Hindlimb muscle (tissue), 1 donor: ENCODE data around the gene OSBPL8. TPM values are rescaled to one million over a fixed set of nuclear protein-coding genes. Genes with fewer than 3 reads are reported as not detected.
A peak's percentile ranks its signal among the peaks of the same experiment; 100 is the strongest.

Experiments
- DNase-seq: peaks from one replicate; pipeline ENCODE4 v3.0.0-alpha.2; 2013
- polyA plus RNA-seq: library from polyadenylated mRNA; unstranded; fragments of 120-200 nt; gene quantifications from one replicate; pipeline ENCODE4 v1.2.1, GENCODE V29; 2013; ENCODE audit not compliant: insufficient read length

OSBPL8 gene
- polyA plus RNA-seq, 1 donor, result 23.9 TPM

DNA sequence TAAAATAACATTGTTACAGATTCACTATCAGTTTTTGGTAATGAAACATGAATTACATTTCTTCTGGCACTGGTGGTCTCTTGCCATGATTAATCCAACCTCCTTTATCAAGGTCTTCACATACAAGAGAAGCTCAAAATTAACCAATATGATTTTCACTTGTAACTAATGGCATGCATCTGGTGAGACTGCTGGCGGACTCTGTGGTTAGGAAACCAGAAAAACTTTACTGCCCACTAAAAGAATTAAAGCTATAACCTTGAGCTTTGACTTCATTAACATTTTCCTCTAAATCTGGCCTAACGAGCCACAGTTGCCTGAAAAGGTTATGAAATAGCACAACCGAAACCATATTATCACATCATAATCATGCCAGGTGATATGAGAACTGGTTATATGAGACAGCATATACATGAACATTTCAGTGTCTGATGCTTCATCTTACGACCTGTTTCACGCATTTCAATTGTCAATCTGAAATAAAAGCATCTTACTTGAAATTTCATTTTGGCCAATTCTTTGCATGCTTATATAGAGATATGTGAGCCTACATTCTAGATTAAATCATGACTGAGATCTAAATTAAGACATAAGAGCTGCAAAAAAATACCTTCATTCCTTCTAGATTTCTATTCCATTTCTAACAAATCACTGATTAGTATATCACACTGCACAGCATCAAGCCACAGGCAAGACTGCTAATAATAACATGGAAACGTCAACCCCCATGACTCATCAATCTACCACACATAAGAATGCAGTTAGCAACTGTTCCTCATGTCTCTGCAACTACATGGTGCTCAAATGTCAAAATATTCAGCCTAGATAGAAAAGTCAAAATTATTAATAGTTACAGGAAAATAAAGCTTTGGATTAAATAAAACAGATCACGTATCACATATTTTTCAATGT, 89.3 kb downstream of the OSBPL8 start:
- DNase-seq, result no peak

GRCh38 chr12:76464631-76465166, 94.9 kb downstream of the OSBPL8 start:
- DNase-seq, result no peak

- no peak for DNase-seq
These were observed 96.8 kb downstream of the OSBPL8 start for GRCh38 chr12:76462668-76463224.

DNA sequence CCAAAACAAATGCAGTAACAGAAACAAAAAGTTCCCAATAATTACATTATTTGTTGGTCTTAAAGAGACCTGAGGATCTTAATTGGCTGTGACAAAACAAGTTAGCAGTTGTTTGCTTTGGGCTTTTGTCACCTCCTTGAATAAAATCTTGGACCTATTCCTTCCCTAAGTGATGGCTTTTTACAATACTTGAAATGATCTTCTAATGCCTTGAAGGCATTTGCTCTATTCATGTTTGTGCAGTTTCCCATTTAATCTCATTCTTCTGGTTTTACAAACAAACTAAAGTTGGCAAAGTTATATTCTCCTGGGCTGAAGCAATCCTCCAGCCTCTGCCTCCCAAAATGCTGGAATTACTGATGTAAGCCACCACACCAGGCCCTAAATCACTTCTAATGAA, 98.8 kb downstream of the OSBPL8 start:
- DNase-seq, result no peak

GRCh38 chr12:76457818-76458217, 101.8 kb downstream of the OSBPL8 start:
- no peak for DNase-seq

GRCh38 chr12:76457010-76457409, 102.6 kb downstream of the OSBPL8 start:
- no peak for DNase-seq

DNA sequence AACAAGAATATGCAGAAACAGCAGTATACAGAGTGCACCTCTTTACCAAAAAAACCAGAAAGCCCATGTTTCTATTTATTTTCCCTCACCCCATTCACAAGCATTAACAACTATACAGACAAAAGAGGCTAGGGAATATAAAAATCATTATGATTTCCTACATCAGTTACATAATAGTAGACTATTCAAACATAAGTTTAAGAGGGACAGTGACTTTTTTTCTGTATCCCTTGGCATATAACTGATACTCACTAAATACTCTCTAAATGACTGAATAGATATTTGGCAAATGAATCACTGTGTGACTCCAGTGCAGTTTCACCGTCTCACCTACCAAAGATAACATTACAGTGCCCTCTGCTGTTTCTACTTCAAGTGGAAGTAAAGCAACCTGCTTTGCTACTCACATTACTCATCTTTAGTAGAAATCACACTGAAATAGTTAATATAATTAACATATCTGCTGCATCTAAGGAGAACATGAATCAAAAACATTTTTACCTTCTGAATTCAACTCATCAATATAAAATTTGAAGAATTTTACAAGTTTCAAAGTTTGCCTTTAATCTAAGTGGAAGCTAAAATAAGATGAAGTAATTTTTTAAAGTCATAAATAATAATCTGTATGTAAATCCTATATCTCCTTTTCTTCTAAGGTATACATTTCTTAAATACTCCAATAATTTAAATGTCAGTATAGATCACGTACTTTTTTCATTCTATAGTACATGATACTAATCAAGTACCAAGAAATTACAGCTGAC, 103.8 kb downstream of the OSBPL8 start:
- DNase-seq, result peak; percentile 17

GRCh38 chr12:76451528-76451927, 108.0 kb downstream of the OSBPL8 start:
- no peak for DNase-seq

GRCh38 chr12:76450690-76451089, 108.9 kb downstream of the OSBPL8 start:
- no peak for DNase-seq

- no peak for DNase-seq
These were observed 109.6 kb downstream of the OSBPL8 start for GRCh38 chr12:76449993-76450392.

GRCh38 chr12:76449583-76449982, 110.0 kb downstream of the OSBPL8 start:
- no peak for DNase-seq

GRCh38 chr12:76449016-76449415, 110.6 kb downstream of the OSBPL8 start:
- DNase-seq, result no peak

DNA sequence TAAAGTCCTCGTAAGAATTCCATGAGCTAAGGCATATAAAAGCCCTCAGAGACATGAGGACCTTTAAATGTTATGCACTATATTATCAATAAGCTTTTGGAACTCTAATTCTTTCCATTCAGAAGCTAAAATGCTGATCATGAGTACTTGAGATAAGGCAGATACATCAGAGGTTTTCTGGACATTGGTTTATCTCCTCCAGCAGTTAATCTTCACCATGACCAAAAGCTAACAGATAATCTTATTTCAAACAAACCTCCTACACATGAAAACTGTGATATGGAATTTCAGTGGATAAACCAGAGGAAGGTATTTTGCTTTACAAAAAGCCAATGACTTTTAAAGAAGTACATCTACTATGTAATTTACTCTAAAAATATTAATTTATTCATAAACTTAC, 113.5 kb downstream of the OSBPL8 start:
- DNase-seq, result no peak

- no peak for DNase-seq
These were observed 114.1 kb downstream of the OSBPL8 start for GRCh38 chr12:76445462-76445861.

- DNase-seq, result no peak
These were observed 115.1 kb downstream of the OSBPL8 start for GRCh38 chr12:76444408-76444984.

- DNase-seq, result no peak
These were observed 118.6 kb downstream of the OSBPL8 start for GRCh38 chr12:76441016-76441415.

DNA sequence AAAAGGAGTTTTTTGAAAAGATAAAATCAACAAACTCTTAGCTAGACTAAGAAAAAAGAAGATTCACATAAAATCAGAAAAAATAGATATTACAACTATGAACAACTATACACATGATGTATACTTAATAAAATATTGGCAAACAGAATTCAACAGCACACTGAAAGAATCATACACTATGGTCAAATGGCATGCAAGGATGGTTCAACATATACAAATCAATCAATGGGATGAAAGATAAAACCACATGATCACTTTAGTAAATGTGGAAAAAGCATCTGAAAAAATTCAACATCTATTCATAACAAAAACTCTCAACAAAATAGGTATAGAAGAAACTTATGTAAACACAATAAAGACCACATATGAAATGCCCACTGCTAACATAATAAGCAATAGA, 126.8 kb downstream of the OSBPL8 start:
- no peak for DNase-seq

DNA sequence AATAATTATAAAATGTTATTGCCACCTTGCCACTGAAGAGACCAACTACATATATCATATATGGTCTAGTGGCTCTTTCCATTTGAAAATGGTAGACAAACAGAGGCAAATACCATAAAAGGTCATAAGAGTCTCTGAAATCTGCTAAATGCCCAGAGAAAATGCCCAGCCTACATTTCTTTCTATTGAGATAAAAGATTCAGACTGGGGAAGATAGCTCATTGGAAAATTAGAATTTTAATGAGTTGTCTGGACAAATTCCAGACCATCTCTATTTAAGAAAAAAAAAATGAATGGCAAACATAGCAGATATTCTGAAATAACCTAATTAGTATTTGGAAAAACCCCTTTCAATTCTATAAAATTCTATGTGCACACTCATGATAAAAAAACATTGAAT, 131.5 kb downstream of the OSBPL8 start:
- DNase-seq, result no peak

DNA sequence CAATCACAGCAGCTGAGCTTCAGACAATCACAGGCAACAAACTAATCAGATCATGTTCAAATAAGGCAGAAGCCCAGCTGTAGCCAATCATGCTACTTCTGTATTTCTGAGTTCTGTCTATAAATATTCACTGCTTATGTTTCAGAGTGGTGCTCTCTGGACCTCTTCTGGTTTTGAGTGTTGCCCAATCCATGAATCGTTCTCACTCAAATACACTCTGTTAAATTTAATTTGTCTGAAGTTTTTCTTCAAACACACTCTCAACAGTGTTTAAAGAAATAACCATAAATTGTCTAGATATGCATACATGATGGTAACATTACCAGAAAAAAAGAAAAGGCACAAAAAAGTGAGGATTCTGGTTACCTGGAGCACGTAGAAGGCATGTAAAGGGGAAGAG, 133.4 kb downstream of the OSBPL8 start:
- no peak for DNase-seq

- no peak for DNase-seq
These were observed 134.6 kb downstream of the OSBPL8 start for GRCh38 chr12:76424941-76425340.

GRCh38 chr12:76422543-76423438, 136.8 kb downstream of the OSBPL8 start:
- DNase-seq, result no peak

- no peak for DNase-seq
These were observed 137.4 kb downstream of the OSBPL8 start for GRCh38 chr12:76422154-76422542.
